ENCODE data around the gene PCGF5.
"Not testable (repeated sequence)": the region's sequence is repeated elsewhere in the genome, so short reads cannot be mapped to it uniquely, and the experiment has no call there.

PCGF5 gene

GRCh38 chr10:91247360-91248111 is 27.1 kb downstream of the PCGF5 start:
- no peak for TF ChIP-seq CTCF (IDR thresholded peaks at IDR 0.05; ENCODE audit: low read depth, low read length, missing control alignments)
- DNase-seq (ENCODE audit: low read depth), result no peak

GRCh38 chr10:91249700-91250099 is 29.2 kb downstream of the PCGF5 start:
- no peak for TF ChIP-seq CTCF (IDR thresholded peaks at IDR 0.05; ENCODE audit: low read depth, low read length, missing control alignments)
- no peak for DNase-seq (ENCODE audit: low read depth)
- H3K4me3 ChIP-seq (ENCODE audit: low read depth, low read length), result no peak overlapping the region

More at GRCh38 chr10:91247360-91248111, 27.1 kb downstream of the PCGF5 start:
- H3K4me3 ChIP-seq (ENCODE audit: low read depth, low read length), result no peak overlapping the region

GRCh38 chr10:91250341-91250740 is 29.9 kb downstream of the PCGF5 start:
- no peak overlapping the region for H3K4me3 ChIP-seq (ENCODE audit: low read depth, low read length)
- no peak for DNase-seq (ENCODE audit: low read depth)
- no peak for TF ChIP-seq CTCF (IDR thresholded peaks at IDR 0.05; ENCODE audit: low read depth, low read length, missing control alignments)

GRCh38 chr10:91251430-91252056 is 31.1 kb downstream of the PCGF5 start:
- DNase-seq (ENCODE audit: low read depth), result peak; percentile 33
- peak; percentile 76 for TF ChIP-seq CTCF (IDR thresholded peaks at IDR 0.05; ENCODE audit: low read depth, low read length, missing control alignments)
- no peak overlapping the region for H3K4me3 ChIP-seq (ENCODE audit: low read depth, low read length)

GRCh38 chr10:91253300-91253699 is 32.8 kb downstream of the PCGF5 start:
- DNase-seq (ENCODE audit: low read depth), result no peak
- TF ChIP-seq CTCF (IDR thresholded peaks at IDR 0.05; ENCODE audit: low read depth, low read length, missing control alignments), result no peak
- no peak overlapping the region for H3K4me3 ChIP-seq (ENCODE audit: low read depth, low read length)

- no peak for TF ChIP-seq CTCF (IDR thresholded peaks at IDR 0.05; ENCODE audit: low read depth, low read length, missing control alignments)
- DNase-seq (ENCODE audit: low read depth), result no peak
- no peak overlapping the region for H3K4me3 ChIP-seq (ENCODE audit: low read depth, low read length)
These were observed 36.8 kb downstream of the PCGF5 start for GRCh38 chr10:91257310-91257709.

GRCh38 chr10:91260417-91260816 is 40.0 kb downstream of the PCGF5 start:
- not testable (repeated sequence) for H3K4me3 ChIP-seq (ENCODE audit: low read depth, low read length); DNase-seq (ENCODE audit: low read depth)
